ENCODE results near the gene MYO5B. TPM values are rescaled to one million over a fixed set of nuclear protein-coding genes. Genes with fewer than 3 reads are reported as not detected.
"Not testable (repeated sequence)": the region's sequence is repeated elsewhere in the genome, so short reads cannot be mapped to it uniquely, and the experiment has no call there.

Gene MYO5B
- total and polyA plus RNA-seq, 2 of the 4 experiments (the other 2 are of a cell fraction) = 0.24 to 0.54 TPM

GRCh38 chr18:50194631-50195532 lies at the start of gene MYO5B (continued):
- no peak for TF ChIP-seq CTCF (conservative IDR thresholded peaks at IDR 0.05; ENCODE audit: low read depth, low read length)
- no peak for TF ChIP-seq RAD21 (IDR thresholded peaks at IDR 0.05; ENCODE audit: low read length)

DNA sequence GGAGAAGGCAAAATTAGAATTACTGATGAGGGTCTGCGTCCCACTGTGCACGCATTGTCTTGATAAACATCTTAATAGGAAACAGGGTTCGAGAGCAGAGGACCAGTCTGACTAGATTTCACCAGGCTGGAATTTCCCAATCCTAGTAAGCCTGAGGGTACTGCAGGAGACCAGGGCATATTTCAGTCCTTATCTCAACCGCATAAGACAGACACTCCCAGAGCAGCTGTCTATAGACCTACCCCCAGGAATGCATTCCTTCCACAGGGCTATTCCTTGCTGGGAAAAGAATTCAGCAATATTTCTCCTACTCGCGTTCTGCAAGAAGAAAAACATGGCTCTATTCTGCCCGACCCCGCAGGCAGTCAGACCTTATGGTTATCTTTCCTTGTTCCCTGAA lies 46.8 kb upstream of the MYO5B start:
- POLR2A ChIA-PET (ENCODE audit: unreplicated experiment); H2BK120ac ChIP-seq (ENCODE audit: low read depth, low read length); ATAC-seq (ENCODE audit: low read depth); H3K14ac ChIP-seq (replicated peaks; ENCODE audit: low read depth, low read length); H2BK15ac ChIP-seq (ENCODE audit: low read depth, low read length); H4K5ac ChIP-seq (ENCODE audit: low read depth, low read length); H3K4me3 ChIP-seq (ENCODE audit: insufficient read depth, low read depth, low read length); BruUV-seq (replicated peaks); H2AK5ac ChIP-seq (ENCODE audit: low read depth, low read length); H3K4ac ChIP-seq (ENCODE audit: low read depth, low read length); H3K56ac ChIP-seq (ENCODE audit: extremely low read depth, insufficient read depth, low read length); H4K20me1 ChIP-seq (ENCODE audit: insufficient read depth, low read length); CTCF ChIA-PET; H4K8ac ChIP-seq (ENCODE audit: low read depth in 2 of 2, low read length in 2 of 2); H3K9ac ChIP-seq (ENCODE audit: low read depth, low read length); dilution Hi-C loops (cut with HindIII; ENCODE audit: low sequenced_read_pairs, unreplicated experiment); H2BK5ac ChIP-seq (ENCODE audit: low read depth, low read length, poor library complexity, severe bottlenecking); in situ Hi-C loops (cut with MboI; ENCODE audit: low sequenced_read_pairs); H3K23ac ChIP-seq (ENCODE audit: low read depth, low read length); H3K4me2 ChIP-seq (ENCODE audit: low read depth, low read length); H3K9me1 ChIP-seq (ENCODE audit: insufficient read depth, low read length); H3K79me1 ChIP-seq (ENCODE audit: low read depth in 1 of 2, low read length in 2 of 2); H3K18ac ChIP-seq (ENCODE audit: low read depth, low read length); H3K36me3 ChIP-seq (ENCODE audit: control insufficient read depth, insufficient read depth, low read length); DNase-seq; intact Hi-C loops (cut with micrococcal nuclease); H2AFZ ChIP-seq (replicated peaks; ENCODE audit: low read length, poor library complexity); H4K91ac ChIP-seq (ENCODE audit: insufficient read depth, low read depth, low read length); H3K27me3 ChIP-seq (ENCODE audit: control insufficient read depth, insufficient read depth, low read length); H3K27ac ChIP-seq (ENCODE audit: insufficient read depth, low read length); H3K9me3 ChIP-seq (ENCODE audit: control insufficient read depth, insufficient read depth, low read length); H2AK9ac ChIP-seq (replicated peaks; ENCODE audit: low read depth, low read length, poor library complexity); H2BK20ac ChIP-seq (ENCODE audit: low read depth, low read length); H3K4me1 ChIP-seq (ENCODE audit: control insufficient read depth, insufficient read depth, low read length): not testable (repeated sequence)
- WGBS, 2 experiments (ENCODE audit: extremely low coverage in 2 of 2, insufficient read length in 1 of 2) = 60% methylated on average over 1 of the region's 8 CpGs; no CpG with 5 or more reads in 1 of the 2 experiments

All from IMR-90 (cell line).